ENCODE measurements around the gene PIWIL1. TPM values are rescaled to one million over a fixed set of nuclear protein-coding genes. Genes with fewer than 3 reads are reported as not detected.

PIWIL1 gene
- total and polyA plus RNA-seq, 11 donors: not detected

DNA sequence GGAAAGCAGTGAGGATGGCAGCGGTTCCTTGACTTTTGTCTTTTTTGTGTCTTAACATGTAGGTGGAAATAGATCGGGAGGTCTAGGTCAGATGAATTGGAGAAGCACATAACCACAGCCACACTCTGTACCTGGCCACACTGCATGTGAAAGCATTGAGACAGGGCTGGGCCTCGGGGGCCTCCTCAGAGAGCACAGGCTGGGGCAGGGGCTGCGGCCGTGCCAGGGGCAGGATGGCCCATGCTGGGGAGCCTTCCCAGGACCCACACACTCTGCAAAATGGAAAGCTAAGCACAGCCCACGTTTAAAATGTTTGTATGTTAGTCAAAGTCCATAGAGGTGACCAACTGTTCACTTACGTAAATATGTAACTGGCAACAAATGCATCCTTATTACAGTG is 76.7 kb downstream of the PIWIL1 start:
- TF ChIP-seq, protein P1, sequence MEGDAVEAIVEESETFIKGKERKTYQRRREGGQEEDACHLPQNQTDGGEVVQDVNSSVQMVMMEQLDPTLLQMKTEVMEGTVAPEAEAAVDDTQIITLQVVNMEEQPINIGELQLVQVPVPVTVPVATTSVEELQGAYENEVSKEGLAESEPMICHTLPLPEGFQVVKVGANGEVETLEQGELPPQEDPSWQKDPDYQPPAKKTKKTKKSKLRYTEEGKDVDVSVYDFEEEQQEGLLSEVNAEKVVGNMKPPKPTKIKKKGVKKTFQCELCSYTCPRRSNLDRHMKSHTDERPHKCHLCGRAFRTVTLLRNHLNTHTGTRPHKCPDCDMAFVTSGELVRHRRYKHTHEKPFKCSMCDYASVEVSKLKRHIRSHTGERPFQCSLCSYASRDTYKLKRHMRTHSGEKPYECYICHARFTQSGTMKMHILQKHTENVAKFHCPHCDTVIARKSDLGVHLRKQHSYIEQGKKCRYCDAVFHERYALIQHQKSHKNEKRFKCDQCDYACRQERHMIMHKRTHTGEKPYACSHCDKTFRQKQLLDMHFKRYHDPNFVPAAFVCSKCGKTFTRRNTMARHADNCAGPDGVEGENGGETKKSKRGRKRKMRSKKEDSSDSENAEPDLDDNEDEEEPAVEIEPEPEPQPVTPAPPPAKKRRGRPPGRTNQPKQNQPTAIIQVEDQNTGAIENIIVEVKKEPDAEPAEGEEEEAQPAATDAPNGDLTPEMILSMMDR (IDR thresholded peaks at IDR 0.05): no peak
- TF ChIP-seq POLR2A (IDR thresholded peaks at IDR 0.05): no peak
- DNase-seq (no peak), ATAC-seq (no peak)
- H3K4me3 ChIP-seq: no peak overlapping the region
- peaks cover 0 to 41% (median 0%) of the 10 kb centered on the region in 9 donors for H3K27me3 ChIP-seq
- no peak overlapping the region for H3K27ac ChIP-seq
- H3K4me1 ChIP-seq: no peaks in the 10 kb centered on the region
- H3K9me3 ChIP-seq: no peaks in the 10 kb centered on the region
- 76 to 82% (median 81%) methylated on average over 7 of the region's 7 CpGs for WGBS, 4 donors
- H3K36me3 ChIP-seq: no peaks in the 10 kb centered on the region
- intact Hi-C loops (cut with DNase I): no loop called here

DNA sequence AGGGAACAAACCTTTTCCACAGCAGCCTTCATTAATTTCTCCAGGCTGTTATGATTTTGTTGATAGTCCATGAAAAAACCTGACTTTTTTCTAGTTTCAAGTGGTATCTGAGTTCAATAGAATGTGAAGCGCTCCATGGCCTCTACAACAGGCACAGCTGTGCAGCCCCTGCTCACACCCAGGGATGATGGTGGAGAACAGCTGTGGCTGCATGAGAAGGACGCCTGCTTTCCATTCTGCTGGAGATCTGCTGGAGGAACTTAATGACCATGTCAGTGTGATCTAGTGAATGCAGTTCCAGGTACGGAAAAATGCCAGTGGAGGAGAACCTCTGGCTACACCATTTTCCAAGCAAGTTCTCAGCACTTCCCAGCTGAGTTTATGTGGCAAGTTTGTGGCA is 80.6 kb downstream of the PIWIL1 start:
- Histone ChIP-seq H3K27me3 (peaks cover 0 to 31% (median 0%) of the 10 kb centered on the region in 9 donors), H3K9me3 (no peaks in the 10 kb centered on the region), H3K4me3 (no peak overlapping the region), H3K27ac (no peak overlapping the region), H3K36me3 (no peaks in the 10 kb centered on the region), H3K4me1 (no peaks in the 10 kb centered on the region)
- WGBS, 4 donors: 67 to 81% (median 74%) methylated on average over 3 of the region's 3 CpGs
- ATAC-seq (no peak), DNase-seq (no peak)
- intact Hi-C loops (cut with DNase I): no loop called here
- TF ChIP-seq, protein P1 (IDR thresholded peaks at IDR 0.05): no peak
- TF ChIP-seq POLR2A (IDR thresholded peaks at IDR 0.05): no peak

DNA sequence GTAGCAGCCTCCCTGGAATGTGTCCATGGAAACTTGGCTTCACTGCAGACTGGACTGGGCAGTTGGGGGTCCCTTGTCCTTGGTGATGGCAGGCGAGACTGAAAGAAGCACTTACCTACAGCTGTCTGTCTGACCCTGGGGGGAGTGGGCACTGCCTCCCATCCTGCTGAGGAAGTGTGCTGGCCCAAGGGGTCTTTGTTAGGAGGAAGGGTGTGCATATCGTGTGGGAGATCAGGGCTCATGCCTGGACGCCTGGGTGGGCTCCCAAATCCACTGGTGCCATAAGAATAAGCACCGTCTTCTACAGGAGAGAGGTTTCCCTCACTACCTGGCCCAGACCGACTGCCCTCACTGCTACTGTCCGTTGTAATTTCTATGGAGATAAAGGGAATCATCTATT is 81.4 kb downstream of the PIWIL1 start:
- H3K9me3 ChIP-seq: no peaks in the 10 kb centered on the region
- H3K4me3 ChIP-seq: no peak overlapping the region
- H3K27ac ChIP-seq: no peak overlapping the region
- intact Hi-C loops (cut with DNase I): no loop called here
- H3K27me3 ChIP-seq: peaks cover 0 to 24% (median 0%) of the 10 kb centered on the region in 9 donors
- H3K4me1 ChIP-seq: no peaks in the 10 kb centered on the region
- TF ChIP-seq, protein P1 (IDR thresholded peaks at IDR 0.05): no peak
- no peak for TF ChIP-seq POLR2A (IDR thresholded peaks at IDR 0.05)
- 63 to 72% (median 66%) methylated on average over 6 of the region's 6 CpGs for WGBS, 4 donors
- no peak for ATAC-seq
- DNase-seq: no peak
- H3K36me3 ChIP-seq: no peaks in the 10 kb centered on the region

DNA sequence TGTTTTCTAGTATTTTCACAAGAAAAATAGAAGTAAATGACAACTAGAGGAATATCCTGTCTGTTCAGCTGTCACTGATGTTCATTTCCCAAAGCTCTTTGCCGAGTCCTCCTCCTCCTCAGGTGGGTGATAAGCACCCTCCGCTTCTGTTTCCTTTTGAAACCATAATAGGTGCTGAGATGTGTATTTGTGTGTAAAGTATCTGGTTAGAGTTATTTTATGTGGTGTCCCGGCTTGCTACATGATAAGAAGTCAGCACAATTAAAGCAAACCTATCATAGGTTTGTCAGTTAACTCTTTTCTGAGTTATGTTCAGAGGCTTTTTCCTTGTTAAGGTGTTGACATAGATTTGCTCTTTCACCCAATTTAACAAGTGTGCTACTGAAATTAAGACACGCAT is 82.4 kb downstream of the PIWIL1 start:
- Histone ChIP-seq H3K4me1 (no peaks in the 10 kb centered on the region), H3K9me3 (no peaks in the 10 kb centered on the region), H3K27me3 (peaks cover 0 to 17% (median 0%) of the 10 kb centered on the region in 9 donors), H3K4me3 (no peak overlapping the region), H3K27ac (no peak overlapping the region), H3K36me3 (no peaks in the 10 kb centered on the region)
- no peak for TF ChIP-seq POLR2A (IDR thresholded peaks at IDR 0.05)
- TF ChIP-seq, protein P1 (IDR thresholded peaks at IDR 0.05): no peak
- 59 to 66% (median 64%) methylated on average over 4 of the region's 4 CpGs for WGBS, 4 donors
- intact Hi-C loops (cut with DNase I): no loop called here
- no peak for DNase-seq
- no peak for ATAC-seq

Measured in heart left ventricle (tissue), 16 donors.